Panc1 (cell line): ENCODE data around the gene LIMK2. TPM values are rescaled to one million over a fixed set of nuclear protein-coding genes. Genes with fewer than 3 reads are reported as not detected.

Experiments used
- ATAC-seq: fragments of 200-7000 bp; cut with Tn5 transposase; 2 replicates; pipeline ENCODE4 v1.9.1; 2020; ENCODE audit warnings: mild to moderate bottlenecking, moderate library complexity
- BruUV-seq: library from RNA; stranded (reverse); fragments of 400-500 nt; replicated peaks from 2 replicates; lab custom pipeline; 2021; lab: Mats Ljungman, UMichigan
- CTCF ChIA-PET: fragments of 300-600 bp; sonication (Branson Sonifier 250); formaldehyde crosslinking; loops from one replicate; lab custom pipeline; 2022; ENCODE audit warnings: antibody characterized with exemption; lab: Charles Lee
- POLR2A ChIA-PET: fragments of 300-600 bp; sonication (Branson Sonifier 250); formaldehyde crosslinking; loops from one replicate; lab custom pipeline; 2022; ENCODE audit warnings: antibody characterized with exemption; lab: Charles Lee
- DNase-seq: peaks from one replicate; pipeline ENCODE4 v3.0.0-alpha.2; 2010; ENCODE audit warnings: low read depth, low spot score
- H3K27ac ChIP-seq: 2 replicates; pipeline ENCODE4 v1.5.1; 2011; ENCODE audit warnings: mild to moderate bottlenecking, low read length, inconsistent platforms
- H3K27me3 ChIP-seq: fragments of 200-500 bp; sonication (Bioruptor generic); 2 replicates; pipeline ENCODE4 v1.6.0; 2014; ENCODE audit warnings: low read length, inconsistent platforms; ENCODE audit not compliant: control insufficient read depth, insufficient read depth
- H3K36me3 ChIP-seq: fragments of 200-500 bp; sonication (Bioruptor generic); 2 replicates; pipeline ENCODE4 v1.5.1; 2014; ENCODE audit warnings: inconsistent platforms, mild to moderate bottlenecking, low read length, moderate library complexity; ENCODE audit not compliant: control insufficient read depth, insufficient read depth
- H3K4me1 ChIP-seq: 2 replicates; pipeline ENCODE4 v1.5.1; 2011; ENCODE audit warnings: inconsistent platforms, mild to moderate bottlenecking, low read length, moderate library complexity; ENCODE audit not compliant: control insufficient read depth, insufficient read depth
- H3K4me3 ChIP-seq, 2 experiments: 2 replicates each; pipeline ENCODE4 v1.5.1; 2011 to 2012; ENCODE audit warnings: low read depth in 2 of 2, low read length in 2 of 2, mild to moderate bottlenecking in 2 of 2, inconsistent platforms in 1 of 2, moderate library complexity in 1 of 2
- H3K9me3 ChIP-seq: fragments of 200-500 bp; sonication (Bioruptor generic); 2 replicates; pipeline ENCODE4 v1.5.1; 2014; ENCODE audit warnings: low read depth, mild to moderate bottlenecking, inconsistent platforms, low read length, moderate library complexity; ENCODE audit not compliant: control insufficient read depth, insufficient read depth
- CTCF ChIP-seq: fragments of 450-650 bp; IDR thresholded peaks from 2 replicates; pipeline ENCODE4 v1.5.1; 2017; ENCODE audit warnings: mild to moderate bottlenecking
- POLR2AphosphoS5 ChIP-seq: IDR thresholded peaks from 2 replicates; pipeline ENCODE4 v1.6.1; 2012; ENCODE audit warnings: mild to moderate bottlenecking, low read depth, low read length, moderate library complexity
- REST ChIP-seq, 2 experiments: IDR thresholded peaks; 2 replicates each; pipeline ENCODE4 v1.6.1; 2011 to 2012; ENCODE audit warnings: low read depth in 2 of 2, control low read depth in 1 of 2, low read length in 1 of 2, mild to moderate bottlenecking in 1 of 2, moderate library complexity in 1 of 2; ENCODE audit not compliant: insufficient read depth in 1 of 2
- SIN3A ChIP-seq: IDR thresholded peaks from 2 replicates; pipeline ENCODE4 v1.6.1; 2012; ENCODE audit warnings: low read depth, mild to moderate bottlenecking, low read length, moderate library complexity, borderline replicate concordance; ENCODE audit not compliant: insufficient read depth
- TCF7L2 ChIP-seq: IDR thresholded peaks from 2 replicates; pipeline ENCODE4 v1.6.1; 2011; ENCODE audit warnings: mild to moderate bottlenecking, low read depth, low read length, inconsistent platforms
- in situ Hi-C: cut with HindIII; loops from 2 replicates; pipeline ENCODE4 v1.10.0; 2016; ENCODE audit warnings: low sequenced_read_pairs, low pct_unique_long_range_greater_than_20kb
- intact Hi-C: fragments of 100-400 bp; cut with micrococcal nuclease; formaldehyde crosslinking; loops from one replicate; pipeline ENCODE4 v1.10.0; 2022; ENCODE audit not compliant: unreplicated experiment
- total RNA-seq: library from RNA; stranded (reverse); gene quantifications from one replicate; pipeline ENCODE4 v1.2.1, GENCODE V29; 2021; ENCODE audit not compliant: unreplicated experiment

Gene LIMK2
- total RNA-seq, 1 experiment from 2014 or later = 12.6 TPM

- Histone ChIP-seq H3K27ac (no peak overlapping the region), H3K36me3 (no peaks in the 10 kb centered on the region), H3K4me1 (no peaks in the 10 kb centered on the region), H3K9me3 (no peaks in the 10 kb centered on the region), H3K27me3 (no peaks in the 10 kb centered on the region; the same call in 1 of the 2 replicates), H3K4me3 (no peak overlapping the region)
- CTCF ChIA-PET = no interaction called here
- in situ Hi-C loops (no loop called here), intact Hi-C loops (no loop called here)
- TF ChIP-seq REST (IDR thresholded peaks at IDR 0.05; ENCODE audit: insufficient read depth in 1 of 2, low read depth in 2 of 2, low read length in 1 of 2) (no peak), SIN3A (no peak), TCF7L2 (no peak), CTCF (no peak), POLR2AphosphoS5 (no peak)
- POLR2A ChIA-PET = interaction anchor here (0.5 kb wide), 1 partner anchor 78 kb away, joined by 4 read pairs; no protein-coding TSS in a partner anchor
- ATAC-seq (no peak), DNase-seq (no peak)
- BruUV-seq = no TSS peak
These were observed 90.4 kb downstream of the LIMK2 start for GRCh38 chr22:31302537-31302936.

- H3K4me1 ChIP-seq = no peaks in the 10 kb centered on the region
- no peak overlapping the region for H3K27ac ChIP-seq
- H3K9me3 ChIP-seq = no peaks in the 10 kb centered on the region
- H3K27me3 ChIP-seq = no peaks in the 10 kb centered on the region; the same call in 1 of the 2 replicates
- in situ Hi-C loops = no loop called here
- POLR2A ChIA-PET = no interaction called here
- no peak for TF ChIP-seq POLR2AphosphoS5
- TF ChIP-seq REST (IDR thresholded peaks at IDR 0.05; ENCODE audit: insufficient read depth in 1 of 2, low read depth in 2 of 2, low read length in 1 of 2) = no peak
- no peak for TF ChIP-seq CTCF
- intact Hi-C loops = no loop called here
- no peak overlapping the region for H3K4me3 ChIP-seq
- H3K36me3 ChIP-seq = no peaks in the 10 kb centered on the region
- CTCF ChIA-PET = no interaction called here
- no TSS peak for BruUV-seq
- ATAC-seq = no peak
- DNase-seq = no peak
These were observed 93.1 kb downstream of the LIMK2 start for GRCh38 chr22:31305194-31305593.
